GM12864 (cell line): ENCODE measurements around the gene CIAO1.

ENCODE experiments used
- DNase-seq: peaks from one replicate; pipeline ENCODE4 v3.0.0-alpha.2; 2011; ENCODE audit warnings: low read depth
- H3K4me3 ChIP-seq: 2 replicates; pipeline ENCODE4 v1.5.1; 2011; ENCODE audit warnings: mild to moderate bottlenecking, low read depth, low read length, control low read depth
- TF ChIP-seq, protein P1 (sequence below): IDR thresholded peaks from 2 replicates; pipeline ENCODE4 v1.5.1; 2011; ENCODE audit warnings: low read depth, mild to moderate bottlenecking, moderate library complexity, low read length, control low read depth, inconsistent platforms; ENCODE audit errors: missing control alignments

CIAO1 gene

DNA sequence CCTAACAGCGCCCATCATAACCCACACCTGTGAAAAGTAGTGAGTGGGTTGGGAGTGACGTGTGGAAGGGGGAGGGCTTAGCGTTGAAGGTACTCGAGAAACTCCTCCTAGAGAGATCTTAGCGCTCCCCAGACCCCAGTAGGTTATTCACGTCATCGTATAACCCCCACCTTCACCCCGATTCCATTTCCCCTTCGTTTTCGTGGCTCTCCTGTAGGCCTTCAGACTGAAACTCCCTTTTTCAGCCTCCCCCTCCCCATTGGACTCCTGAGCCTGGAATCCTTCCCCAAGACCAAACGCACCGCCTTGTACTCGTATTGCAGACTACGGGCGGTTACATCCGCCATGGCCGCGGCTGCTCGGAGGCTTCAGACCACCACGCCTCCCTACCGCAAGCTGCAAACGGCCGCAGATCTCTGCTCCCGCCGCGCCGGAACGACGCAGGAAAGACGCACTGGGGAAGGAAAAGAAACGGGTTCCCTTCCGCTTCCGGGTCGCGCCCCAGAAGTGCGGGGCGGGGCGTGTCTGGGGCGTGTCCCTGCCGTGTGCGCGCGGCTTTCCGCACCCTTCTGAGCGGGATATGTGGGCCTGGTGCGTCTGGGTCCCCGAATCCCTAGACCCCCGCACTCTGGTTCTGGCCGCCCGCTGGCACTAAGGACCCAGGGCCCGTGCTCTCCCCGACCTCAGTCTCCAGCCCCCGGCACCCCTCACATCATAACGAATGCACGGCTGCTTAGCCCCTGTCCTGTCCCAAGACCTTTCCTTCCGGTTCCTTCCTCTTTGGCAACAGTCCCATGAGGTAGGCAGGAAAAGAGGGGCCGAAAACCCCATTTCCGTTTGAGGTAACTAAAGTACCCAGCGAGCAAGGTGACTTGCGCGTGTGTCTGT is 39.3 kb downstream of the CIAO1 start, which contains the start of gene SNRNP200:
SNRNP200 (minus strand) TSS at position 456 of the 888 bp plus-strand sequence; CDS start at position 347, 109 bp downstream.
- peak within 1 kb of the TSS; percentile 72 for H3K4me3 ChIP-seq
- TF ChIP-seq, protein P1, sequence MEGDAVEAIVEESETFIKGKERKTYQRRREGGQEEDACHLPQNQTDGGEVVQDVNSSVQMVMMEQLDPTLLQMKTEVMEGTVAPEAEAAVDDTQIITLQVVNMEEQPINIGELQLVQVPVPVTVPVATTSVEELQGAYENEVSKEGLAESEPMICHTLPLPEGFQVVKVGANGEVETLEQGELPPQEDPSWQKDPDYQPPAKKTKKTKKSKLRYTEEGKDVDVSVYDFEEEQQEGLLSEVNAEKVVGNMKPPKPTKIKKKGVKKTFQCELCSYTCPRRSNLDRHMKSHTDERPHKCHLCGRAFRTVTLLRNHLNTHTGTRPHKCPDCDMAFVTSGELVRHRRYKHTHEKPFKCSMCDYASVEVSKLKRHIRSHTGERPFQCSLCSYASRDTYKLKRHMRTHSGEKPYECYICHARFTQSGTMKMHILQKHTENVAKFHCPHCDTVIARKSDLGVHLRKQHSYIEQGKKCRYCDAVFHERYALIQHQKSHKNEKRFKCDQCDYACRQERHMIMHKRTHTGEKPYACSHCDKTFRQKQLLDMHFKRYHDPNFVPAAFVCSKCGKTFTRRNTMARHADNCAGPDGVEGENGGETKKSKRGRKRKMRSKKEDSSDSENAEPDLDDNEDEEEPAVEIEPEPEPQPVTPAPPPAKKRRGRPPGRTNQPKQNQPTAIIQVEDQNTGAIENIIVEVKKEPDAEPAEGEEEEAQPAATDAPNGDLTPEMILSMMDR, result no peak
- DNase-seq, result peak; percentile 67

DNA sequence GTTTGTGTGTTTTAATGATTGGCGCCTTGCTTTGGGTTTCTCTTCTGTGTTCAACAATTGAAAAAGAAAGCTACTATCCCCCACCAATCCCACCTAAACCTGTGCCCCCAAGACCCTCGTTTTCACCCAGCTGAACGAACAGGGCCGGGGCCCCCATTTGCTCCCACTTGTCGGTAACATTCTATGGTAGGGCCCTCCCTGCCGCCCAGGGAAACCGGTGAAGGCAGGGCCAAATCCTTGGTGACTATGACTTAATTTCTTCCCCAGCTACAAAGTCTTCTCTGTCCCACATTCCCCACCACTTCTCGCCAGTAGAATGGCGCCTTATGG is 39.9 kb downstream of the CIAO1 start:
- DNase-seq, result no peak
- peak overlapping the region; percentile 72 for H3K4me3 ChIP-seq
- TF ChIP-seq, protein P1, result no peak

DNA sequence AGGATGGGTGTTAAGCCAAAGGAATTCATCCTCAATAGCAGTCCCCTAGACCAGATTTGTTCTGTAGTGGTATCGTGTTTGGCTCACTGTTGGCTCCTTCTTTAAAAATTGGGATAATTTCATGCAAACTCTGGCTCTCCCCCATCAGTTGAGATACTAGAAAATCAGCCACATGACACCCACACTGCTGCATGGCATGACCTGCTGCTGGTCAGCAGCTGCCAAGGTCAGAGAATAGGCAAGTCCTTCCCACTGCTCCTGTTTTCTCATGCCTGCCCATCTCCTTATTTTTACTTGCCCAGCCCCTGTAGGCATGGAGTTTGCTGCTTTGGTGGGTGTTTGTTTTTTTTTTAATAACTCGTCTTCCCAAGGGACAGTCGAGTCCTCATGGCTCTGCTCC is 40.3 kb downstream of the CIAO1 start:
- H3K4me3 ChIP-seq, result peak overlapping the region; percentile 72
- DNase-seq, result no peak
- TF ChIP-seq, protein P1, result no peak

DNA sequence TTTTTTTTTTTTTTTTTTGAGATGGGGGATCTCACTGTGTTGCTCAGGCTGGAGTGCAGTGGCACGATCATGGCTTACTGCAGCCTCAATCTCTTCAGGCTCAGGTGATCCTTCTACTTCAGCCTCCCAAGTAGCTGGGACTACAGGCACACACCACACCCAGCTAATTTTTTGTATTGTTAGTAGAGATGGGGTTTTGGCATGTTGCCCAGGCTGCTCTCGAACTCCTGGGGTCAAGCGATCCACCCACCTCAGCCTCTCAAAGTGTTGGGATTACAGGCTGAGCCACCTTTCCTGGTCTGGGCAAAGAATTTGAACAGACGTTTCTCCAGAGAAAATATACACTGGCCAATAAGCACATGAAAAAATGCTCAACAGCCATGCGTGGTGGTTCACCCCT is 42.2 kb downstream of the CIAO1 start:
- DNase-seq, result no peak
- H3K4me3 ChIP-seq, result no peak overlapping the region

DNA sequence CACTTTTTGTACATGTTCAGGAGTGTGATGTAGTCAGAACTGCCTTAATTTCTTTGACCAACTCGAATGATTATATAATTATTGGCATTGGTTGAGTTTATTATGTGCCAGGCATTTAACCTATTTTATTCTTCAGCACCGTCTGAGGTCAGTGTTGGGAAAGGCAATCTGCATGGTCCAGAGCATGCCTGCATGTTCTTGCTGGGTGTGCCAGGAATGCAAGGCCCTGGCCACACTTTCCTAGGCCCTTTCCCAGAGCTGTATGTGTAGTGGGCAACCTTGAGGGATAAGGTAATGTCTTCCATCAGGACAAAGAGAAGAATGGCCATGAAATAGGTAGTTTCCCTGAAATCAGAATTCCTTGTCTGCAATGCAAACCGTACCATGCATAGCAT is 49.0 kb downstream of the CIAO1 start:
- no peak for DNase-seq
- TF ChIP-seq, protein P1, result no peak
- H3K4me3 ChIP-seq, result no peak overlapping the region

More for the DNA sequence above, 42.2 kb downstream of the CIAO1 start:
- TF ChIP-seq, protein P1, result no peak

DNA sequence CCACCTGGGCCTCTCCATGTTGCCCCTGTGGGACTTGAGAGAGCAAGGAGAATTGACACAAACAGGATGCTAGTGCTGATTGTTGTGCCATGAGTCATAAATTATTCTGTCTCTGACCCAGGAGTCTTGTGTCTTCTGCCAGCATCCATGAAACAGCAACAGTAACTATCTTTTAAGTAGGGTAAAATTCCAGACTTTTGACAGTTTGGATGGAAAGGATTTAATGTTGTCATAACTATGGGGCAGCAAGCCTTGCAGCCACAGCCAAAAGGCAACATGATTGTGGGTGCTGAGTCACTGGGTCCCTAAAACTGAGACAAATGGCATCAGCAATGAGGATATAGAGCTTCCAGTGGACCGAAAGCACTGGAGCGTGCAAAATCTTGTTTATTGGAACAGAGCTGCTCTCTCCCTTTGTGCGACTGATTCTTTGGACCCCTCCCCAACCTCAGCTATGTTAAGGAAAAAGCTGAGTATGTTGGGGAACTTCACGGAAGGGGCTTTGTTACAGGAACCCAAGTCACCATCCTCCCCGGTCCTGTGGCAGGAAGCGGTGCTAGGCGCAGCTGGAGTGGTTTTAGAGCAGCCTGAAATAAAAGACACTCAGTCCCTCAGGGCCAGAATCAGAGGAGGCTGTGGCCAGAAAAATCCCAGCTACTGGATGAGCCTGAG is 49.5 kb downstream of the CIAO1 start:
- no peak overlapping the region; the same call in 1 of the 2 replicates for H3K4me3 ChIP-seq
- DNase-seq, result no peak
- TF ChIP-seq, protein P1, result no peak

DNA sequence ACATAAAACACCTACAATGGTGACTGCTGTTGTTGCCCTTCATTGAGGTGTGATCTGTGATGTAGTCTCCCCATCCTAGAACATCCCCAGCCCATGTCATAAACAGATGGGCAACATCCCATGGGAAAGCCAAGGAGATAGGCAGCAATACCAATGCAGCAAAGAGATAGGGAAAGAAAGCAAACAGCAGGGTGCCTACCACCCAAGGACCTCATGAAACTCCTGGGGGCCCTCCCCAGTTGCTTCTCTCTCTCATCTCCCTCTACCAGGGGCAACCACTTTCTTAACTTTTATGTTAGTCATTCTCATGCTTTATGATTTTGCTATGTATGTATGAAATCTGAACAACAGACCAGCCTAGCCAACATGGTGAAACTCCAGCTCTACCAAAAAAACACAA is 51.0 kb downstream of the CIAO1 start:
- TF ChIP-seq, protein P1, result no peak
- no peak for DNase-seq
- no peak overlapping the region for H3K4me3 ChIP-seq
